ENCODE results near the gene DUSP9. TPM values are rescaled to one million over a fixed set of nuclear protein-coding genes. Genes with fewer than 3 reads are reported as not detected.

Gene DUSP9
- total RNA-seq, 1 donor from 2014 or later, result not detected

GRCh38 chrX:153623310-153624029 is 23.5 kb upstream of the DUSP9 start:
- H3K4me1 ChIP-seq, result no peaks in the 10 kb centered on the region
- H3K27ac ChIP-seq, result no peak overlapping the region
- no peaks in the 10 kb centered on the region for H3K9me3 ChIP-seq
- H3K27me3 ChIP-seq, result no peaks in the 10 kb centered on the region
- no peaks in the 10 kb centered on the region for H3K36me3 ChIP-seq
- peak in 1 of 2 donors; percentile 4 for DNase-seq (ENCODE audit: low spot score in 2 of 2)
- H3K4me3 ChIP-seq, result no peak overlapping the region
- TF ChIP-seq CTCF (IDR thresholded peaks at IDR 0.05), result no peak
- intact Hi-C loops (cut with DNase I), result no loop called here

DNA sequence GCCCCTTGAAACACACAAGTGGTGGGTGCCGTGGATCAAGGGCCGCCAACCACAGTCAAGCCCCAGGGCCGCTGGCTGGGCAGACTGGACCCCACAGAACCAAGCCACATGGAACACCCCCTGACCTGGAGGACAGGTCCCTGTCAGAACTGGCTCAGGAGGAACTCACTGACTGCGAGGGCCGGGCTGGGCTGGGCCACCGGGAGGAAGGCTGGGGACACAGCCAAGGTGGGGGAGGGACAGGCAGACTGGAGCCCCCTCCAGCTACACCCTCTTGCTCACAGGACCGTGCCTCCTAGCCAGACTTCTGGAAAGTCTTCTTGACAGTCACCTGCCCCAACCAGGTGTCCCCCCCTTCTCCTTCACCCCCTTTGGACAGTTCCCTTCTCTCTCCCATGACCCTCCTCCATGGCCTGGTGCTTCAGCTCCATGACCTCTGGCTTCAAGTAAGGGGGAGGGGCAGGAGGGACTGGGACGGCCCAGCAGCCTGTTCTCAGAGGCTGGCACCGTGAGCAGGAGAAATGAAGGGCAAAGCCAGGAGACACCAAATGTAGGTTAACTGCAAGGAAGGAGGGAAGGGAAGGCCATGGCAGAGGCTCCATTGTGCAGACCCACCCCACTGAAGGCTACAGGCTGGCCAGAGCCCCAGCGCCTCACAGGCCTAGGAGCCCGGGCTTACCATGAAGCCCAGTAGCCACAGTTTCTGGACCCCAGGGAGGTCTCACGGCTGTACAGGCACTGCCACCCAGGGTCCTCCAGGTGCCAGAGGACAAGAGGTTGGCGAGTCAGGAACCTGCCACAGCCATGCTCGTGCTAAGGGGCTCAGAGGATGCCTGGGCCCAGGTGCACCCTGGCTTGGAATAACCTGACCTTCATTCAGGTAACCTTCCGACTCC is 22.6 kb upstream of the DUSP9 start:
- H3K27ac ChIP-seq, result no peak overlapping the region
- H3K9me3 ChIP-seq, result no peaks in the 10 kb centered on the region
- no peak overlapping the region for H3K4me3 ChIP-seq
- H3K36me3 ChIP-seq, result no peaks in the 10 kb centered on the region
- DNase-seq (ENCODE audit: low spot score in 2 of 2), result peak in 1 of 2 donors; percentile 1
- no peak for TF ChIP-seq CTCF (IDR thresholded peaks at IDR 0.05)
- no peaks in the 10 kb centered on the region for H3K4me1 ChIP-seq
- intact Hi-C loops (cut with DNase I), result no loop called here
- no peaks in the 10 kb centered on the region for H3K27me3 ChIP-seq

DNA sequence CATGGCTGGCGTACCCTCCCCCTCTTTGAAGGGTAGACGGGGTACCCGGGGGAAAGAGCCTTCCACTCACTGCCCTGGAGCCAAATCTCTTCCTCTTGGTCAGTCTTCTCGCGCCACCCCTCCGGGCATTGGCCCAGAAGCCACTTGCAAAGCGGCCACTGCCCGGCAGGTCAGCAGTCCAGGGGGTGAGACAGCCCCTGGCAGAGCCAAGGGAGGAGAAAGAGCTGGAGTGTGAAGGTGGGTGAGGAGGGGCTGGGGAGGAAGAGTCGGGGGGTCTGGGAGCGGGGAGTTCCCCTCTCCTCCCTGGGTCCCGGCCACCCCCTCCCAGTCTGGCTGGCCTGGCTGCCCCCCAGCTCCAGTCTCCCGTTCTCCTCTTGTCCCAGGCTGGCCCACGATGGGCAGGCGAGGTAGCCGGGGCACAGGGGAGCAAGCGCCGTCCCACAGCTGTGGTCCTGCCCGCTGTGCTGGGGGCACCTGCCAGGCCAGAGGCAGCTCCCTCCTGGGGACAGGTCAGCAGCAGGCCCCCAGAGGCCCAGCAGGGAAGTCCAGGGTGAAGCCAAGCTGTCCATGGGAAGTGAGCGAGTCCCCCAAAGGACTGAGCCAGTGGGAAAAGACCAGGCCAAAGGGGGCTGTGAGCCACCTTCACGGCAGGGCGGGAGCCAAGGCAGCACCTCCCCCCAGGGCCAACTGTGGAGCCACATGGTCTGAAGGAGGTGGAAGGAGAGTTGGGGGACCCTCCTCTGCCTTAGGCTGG is 21.6 kb upstream of the DUSP9 start:
- Histone ChIP-seq H3K9me3 (no peaks in the 10 kb centered on the region), H3K27me3 (no peaks in the 10 kb centered on the region), H3K36me3 (no peaks in the 10 kb centered on the region), H3K4me1 (no peaks in the 10 kb centered on the region), H3K27ac (no peak overlapping the region), H3K4me3 (no peak overlapping the region)
- peak in 1 of 2 donors; percentile 0 for DNase-seq (ENCODE audit: low spot score in 2 of 2)
- TF ChIP-seq CTCF (IDR thresholded peaks at IDR 0.05), result no peak
- intact Hi-C loops (cut with DNase I), result no loop called here

DNA sequence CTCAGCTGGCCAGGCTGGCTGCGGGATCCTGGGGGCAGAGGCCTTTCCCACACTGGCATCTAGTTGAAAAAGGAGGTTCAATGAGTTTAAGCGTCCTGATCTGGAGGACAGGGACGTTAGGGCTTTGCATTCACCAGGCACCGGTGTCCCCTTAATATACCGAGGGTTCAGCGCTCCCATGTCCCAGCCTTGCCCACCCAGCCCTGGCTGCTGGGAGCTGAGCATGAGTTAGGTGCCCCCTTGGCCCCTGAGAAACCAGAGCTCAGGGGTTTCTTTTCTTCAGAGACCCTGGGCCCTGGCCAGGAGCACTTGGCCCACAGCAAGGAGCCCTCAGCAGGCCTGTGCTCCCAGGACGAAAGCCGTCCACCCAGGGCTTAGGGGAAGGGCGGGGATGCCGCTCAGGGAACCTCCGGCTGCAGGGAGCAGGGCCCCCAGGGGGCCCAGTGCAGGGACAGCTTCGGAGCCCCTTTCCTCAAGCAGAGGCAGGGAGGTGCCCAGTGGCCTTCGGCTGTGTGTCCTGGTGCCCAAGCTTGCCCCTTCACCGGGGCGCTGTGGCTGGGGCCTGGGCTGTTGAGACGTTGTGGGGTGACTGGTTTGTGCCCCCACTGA is 20.9 kb upstream of the DUSP9 start:
- H3K36me3 ChIP-seq, result no peaks in the 10 kb centered on the region
- H3K27ac ChIP-seq, result no peak overlapping the region
- no peak overlapping the region for H3K4me3 ChIP-seq
- no peaks in the 10 kb centered on the region for H3K4me1 ChIP-seq
- DNase-seq (ENCODE audit: low spot score in 2 of 2), result peak in 1 of 2 donors; percentile 0
- H3K9me3 ChIP-seq, result peaks cover 0 to 2% of the 10 kb centered on the region in 2 donors
- no peaks in the 10 kb centered on the region for H3K27me3 ChIP-seq
- intact Hi-C loops (cut with DNase I), result no loop called here
- no peak for TF ChIP-seq CTCF (IDR thresholded peaks at IDR 0.05)

All from ascending aorta (tissue), 2 donors.